ENCODE measurements around the gene OS9. TPM values are rescaled to one million over a fixed set of nuclear protein-coding genes. Genes with fewer than 3 reads are reported as not detected.

Gene OS9
- total RNA-seq, 6 donors from 2014 or later = 171 to 305 (median 278) TPM

- H3K9me3 ChIP-seq = no peaks in the 10 kb centered on the region
- TF ChIP-seq CTCF (IDR thresholded peaks at IDR 0.05) = no peak
- TF ChIP-seq POLR2AphosphoS5 (IDR thresholded peaks at IDR 0.05) = no peak
- no peak for TF ChIP-seq EP300 (IDR thresholded peaks at IDR 0.05)
- no peak for TF ChIP-seq POLR2A (IDR thresholded peaks at IDR 0.05)
- 57 to 70% methylated on average over 21 of the region's 21 CpGs for WGBS, 2 donors
- peaks cover 7 to 24% (median 15%) of the 10 kb centered on the region in 4 donors for H3K4me1 ChIP-seq
- no peak overlapping the region for H3K27ac ChIP-seq
- no peak for ATAC-seq (ENCODE audit: low FRiP score in 2 of 2)
- H3K36me3 ChIP-seq = peaks cover 0 to 18% (median 8%) of the 10 kb centered on the region in 4 donors
- H3K27me3 ChIP-seq = no peaks in the 10 kb centered on the region
- H3K4me3 ChIP-seq = no peak overlapping the region
- DNase-seq = no peak
Measured at GRCh38 chr12:57727758-57728395, 33.9 kb downstream of the OS9 start.

- H3K9me3 ChIP-seq = no peaks in the 10 kb centered on the region
- 58 to 61% methylated on average over 4 to 5 of the region's 5 CpGs for WGBS, 2 donors
- H3K27me3 ChIP-seq = no peaks in the 10 kb centered on the region
- no peak overlapping the region for H3K27ac ChIP-seq
- ATAC-seq (ENCODE audit: low FRiP score in 2 of 2) = no peak
- H3K36me3 ChIP-seq = peaks cover 0 to 19% (median 9%) of the 10 kb centered on the region in 4 donors
- DNase-seq = no peak
- no peak overlapping the region for H3K4me3 ChIP-seq
- TF ChIP-seq POLR2AphosphoS5 (IDR thresholded peaks at IDR 0.05) = no peak
- no peak for TF ChIP-seq EP300 (IDR thresholded peaks at IDR 0.05)
- TF ChIP-seq POLR2A (IDR thresholded peaks at IDR 0.05) = no peak
- TF ChIP-seq CTCF (IDR thresholded peaks at IDR 0.05) = no peak
- H3K4me1 ChIP-seq = peaks cover 7 to 24% (median 15%) of the 10 kb centered on the region in 4 donors
Measured at GRCh38 chr12:57729321-57729844, 35.5 kb downstream of the OS9 start.

GRCh38 chr12:57730336-57731067 lies 36.6 kb downstream of the OS9 start:
- ATAC-seq (ENCODE audit: low FRiP score in 2 of 2) (no peak), DNase-seq (peak in 1 of 2 donors; percentile 52)
- Histone ChIP-seq H3K27me3 (peaks cover 0 to 7% (median 2%) of the 10 kb centered on the region in 4 donors), H3K27ac (no peak overlapping the region), H3K4me3 (no peak overlapping the region), H3K4me1 (peaks cover 8 to 25% (median 15%) of the 10 kb centered on the region in 4 donors), H3K36me3 (peaks cover 0 to 19% (median 9%) of the 10 kb centered on the region in 4 donors), H3K9me3 (no peaks in the 10 kb centered on the region)
- TF ChIP-seq CTCF (IDR thresholded peaks at IDR 0.05) (no peak), EP300 (IDR thresholded peaks at IDR 0.05) (no peak), POLR2AphosphoS5 (IDR thresholded peaks at IDR 0.05) (no peak), POLR2A (IDR thresholded peaks at IDR 0.05) (no peak)
- 84% methylated on average over 13 of the region's 13 CpGs for WGBS, 2 donors

DNA sequence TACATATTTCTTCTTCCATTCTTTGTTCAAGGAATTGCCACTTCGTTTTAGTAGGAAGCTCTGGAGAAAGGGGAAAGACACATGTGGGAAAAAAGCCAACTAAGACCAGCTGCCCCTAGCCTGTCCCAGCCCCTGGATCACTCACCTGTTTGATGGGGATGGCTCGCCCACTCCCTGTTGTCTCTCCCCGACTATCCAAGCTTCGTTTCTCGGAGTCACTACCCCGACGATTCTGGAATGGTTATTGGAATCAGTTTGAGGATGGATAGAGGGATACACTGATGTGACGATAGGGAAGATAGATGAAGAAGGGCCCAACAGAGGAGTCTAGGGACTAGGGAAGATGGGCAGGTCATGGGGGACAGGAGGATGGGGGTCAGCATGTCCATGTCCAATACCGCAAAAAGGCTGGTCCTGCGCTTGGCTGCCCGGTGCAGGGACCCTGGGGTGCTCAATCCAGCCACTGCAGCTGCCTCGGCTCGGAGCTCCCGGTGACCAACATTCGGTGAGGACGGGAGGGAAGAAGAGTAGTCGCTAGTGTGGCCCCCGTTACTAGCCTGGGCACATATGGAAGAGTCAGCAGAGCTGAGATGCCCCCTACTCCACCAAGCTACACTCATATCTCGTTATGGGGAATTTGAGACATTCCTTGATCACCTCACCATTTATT lies 37.6 kb downstream of the OS9 start:
- Histone ChIP-seq H3K4me3 (no peak overlapping the region), H3K36me3 (peaks cover 0 to 19% (median 7%) of the 10 kb centered on the region in 4 donors), H3K27ac (no peak overlapping the region), H3K9me3 (no peaks in the 10 kb centered on the region), H3K27me3 (peaks cover 0 to 16% (median 4%) of the 10 kb centered on the region in 4 donors), H3K4me1 (peaks cover 13 to 26% (median 18%) of the 10 kb centered on the region in 4 donors)
- 80 to 88% methylated on average over 19 of the region's 19 CpGs for WGBS, 2 donors
- peak in 1 of 2 donors; percentile 50 for DNase-seq
- TF ChIP-seq POLR2A (IDR thresholded peaks at IDR 0.05) (no peak), EP300 (IDR thresholded peaks at IDR 0.05) (no peak), CTCF (IDR thresholded peaks at IDR 0.05) (no peak), POLR2AphosphoS5 (IDR thresholded peaks at IDR 0.05) (no peak)
- no peak for ATAC-seq (ENCODE audit: low FRiP score in 2 of 2)
